ENCODE data around the gene PCBP3.

PCBP3 gene

DNA sequence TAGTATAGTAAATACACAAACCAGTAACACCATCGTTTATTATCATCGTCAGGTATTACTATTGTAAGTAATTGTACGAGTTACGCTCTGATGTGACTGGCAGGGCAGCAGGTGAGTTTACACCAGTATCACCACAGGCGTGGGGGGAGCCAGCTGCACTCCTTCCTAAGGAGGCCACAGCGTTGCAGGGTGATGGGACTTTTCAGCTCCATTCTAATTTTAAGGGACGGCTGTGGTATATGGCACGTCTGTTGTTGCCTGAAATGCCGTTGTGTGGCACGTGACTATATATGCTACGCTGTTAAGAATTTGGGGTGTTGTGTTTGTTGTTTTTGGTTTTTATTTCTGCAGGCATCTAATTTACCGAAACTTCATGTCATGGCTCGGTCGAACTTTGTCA, 173.3 kb downstream of the PCBP3 start:
- no peak for DNase-seq

GRCh38 chr21:45817345-45817744, 173.8 kb downstream of the PCBP3 start:
- no peak for DNase-seq

GRCh38 chr21:45818276-45818903, 174.9 kb downstream of the PCBP3 start:
- DNase-seq = no peak

GRCh38 chr21:45818904-45819285, 175.4 kb downstream of the PCBP3 start:
- peak; percentile 88 for DNase-seq

DNA sequence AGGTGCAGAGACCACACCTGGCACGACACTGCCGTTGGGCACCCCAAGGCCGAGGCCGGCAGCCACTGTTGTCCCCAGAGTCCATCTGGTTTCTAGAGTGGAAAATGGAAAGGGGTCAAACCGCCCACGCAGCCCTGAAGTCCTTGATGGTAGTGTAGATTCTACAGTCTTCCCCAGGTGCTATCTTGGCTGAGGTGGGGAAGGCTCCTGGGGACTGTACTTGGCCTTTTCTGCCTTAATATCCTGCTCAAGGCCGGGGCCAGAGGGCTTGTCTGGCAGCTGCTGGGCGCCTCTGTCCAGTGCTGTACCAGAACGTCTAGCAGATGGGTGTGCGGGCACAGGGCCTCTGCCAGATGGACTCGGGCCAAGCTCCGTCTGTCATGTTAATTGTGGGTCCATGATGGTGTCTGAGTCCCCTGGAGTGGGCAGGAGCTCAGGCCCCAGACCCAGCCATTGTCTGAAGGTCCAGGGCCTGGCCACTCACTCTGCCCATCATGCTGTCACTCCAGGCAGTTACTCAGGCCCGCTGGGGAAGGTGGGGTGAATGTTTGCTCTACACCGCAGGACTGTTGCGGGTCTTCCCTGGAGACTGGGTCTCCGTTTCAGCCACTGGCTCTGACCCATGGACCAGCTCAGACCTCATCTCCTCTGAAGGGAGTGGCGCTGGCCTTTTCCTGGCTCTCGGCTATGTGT, 176.1 kb downstream of the PCBP3 start:
- DNase-seq = no peak

GRCh38 chr21:45820171-45821091, 176.9 kb downstream of the PCBP3 start:
- DNase-seq = peak; percentile 82

DNA sequence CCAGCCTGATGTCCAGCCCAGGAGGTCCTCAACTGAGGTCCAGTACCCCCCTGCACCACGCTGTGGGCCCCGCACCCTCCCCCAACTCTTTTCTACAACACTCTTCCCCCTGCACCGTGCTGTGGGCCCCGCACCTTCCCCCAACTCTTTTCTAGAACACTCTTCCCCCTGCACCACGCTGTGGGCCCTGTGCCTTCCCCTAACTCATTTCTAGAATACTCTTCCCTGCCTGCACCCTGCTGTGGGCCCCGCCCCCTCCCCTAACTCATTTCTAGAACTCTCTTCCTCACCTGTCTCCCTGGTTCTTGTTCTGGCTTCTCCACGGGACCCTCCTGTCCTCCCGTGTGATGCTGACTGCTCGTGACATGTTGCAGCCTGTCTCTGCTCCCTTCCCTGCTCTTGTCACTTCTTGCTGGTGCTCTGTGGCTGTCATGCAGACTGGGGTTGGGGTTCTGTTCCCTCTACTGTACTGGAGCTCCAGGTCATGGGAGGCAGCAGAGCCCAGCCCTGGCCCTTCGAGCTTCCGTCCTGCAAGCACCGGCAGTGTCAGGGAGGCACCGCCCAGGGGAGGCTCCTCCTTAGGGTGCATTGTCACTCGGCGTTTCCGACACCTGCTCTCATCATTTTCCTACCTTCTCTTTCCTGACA, 177.9 kb downstream of the PCBP3 start:
- no peak for DNase-seq

DNA sequence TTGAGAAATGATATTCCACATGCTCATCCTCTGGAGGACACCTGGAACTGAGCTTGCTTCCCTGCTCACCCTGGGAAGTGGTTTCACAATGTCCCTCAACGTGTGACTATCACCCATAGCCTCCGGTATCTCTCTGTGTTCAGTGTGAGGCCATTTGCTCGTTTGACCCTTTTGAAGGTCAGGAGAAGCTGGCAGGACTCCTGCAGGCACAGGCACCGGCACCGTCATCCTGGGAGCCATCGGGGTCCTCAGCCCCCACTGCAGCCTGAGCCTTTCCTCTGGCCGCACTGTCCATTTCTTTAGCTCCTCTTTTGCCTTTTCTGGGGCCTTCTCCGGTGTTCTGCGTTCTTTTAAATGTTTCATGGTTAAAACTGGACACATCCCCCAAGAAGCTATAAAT, 178.5 kb downstream of the PCBP3 start:
- no peak for DNase-seq

DNA sequence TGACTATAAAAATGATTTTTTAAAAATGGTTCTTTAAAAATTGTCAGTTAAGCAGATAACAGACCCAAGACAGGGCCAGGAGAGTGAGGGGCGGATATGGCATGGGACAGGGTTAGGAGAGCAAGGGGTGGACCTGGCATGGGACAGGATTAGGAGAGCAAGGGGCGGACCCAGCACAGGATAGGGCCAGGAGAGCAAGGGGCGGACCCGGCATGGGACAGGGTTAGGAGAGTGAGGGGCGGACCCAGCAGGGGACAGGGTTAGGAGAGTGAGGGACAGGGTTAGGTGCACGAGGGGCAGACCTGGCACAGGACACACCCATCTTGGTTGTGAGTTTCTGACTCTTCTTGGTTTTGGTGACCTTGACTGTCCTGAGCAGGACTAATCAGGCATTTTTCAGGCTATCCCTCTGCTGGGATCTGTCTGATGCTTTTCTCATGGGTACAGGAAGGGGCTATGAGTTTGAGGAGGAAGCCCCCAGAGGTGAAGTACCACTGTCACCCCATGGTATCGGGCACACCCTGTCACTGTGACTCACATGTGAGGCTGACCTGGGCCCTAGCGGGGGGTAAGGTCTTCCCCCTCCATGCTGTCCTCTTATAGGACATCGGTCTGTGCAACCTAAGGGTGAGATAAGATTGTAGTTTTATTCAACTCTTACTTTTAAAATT, 179.0 kb downstream of the PCBP3 start:
- no peak for DNase-seq

GRCh38 chr21:45823100-45823681, 179.7 kb downstream of the PCBP3 start:
- DNase-seq = no peak

- no peak for DNase-seq
Observed at GRCh38 chr21:45824546-45825215, 181.2 kb downstream of the PCBP3 start.

DNA sequence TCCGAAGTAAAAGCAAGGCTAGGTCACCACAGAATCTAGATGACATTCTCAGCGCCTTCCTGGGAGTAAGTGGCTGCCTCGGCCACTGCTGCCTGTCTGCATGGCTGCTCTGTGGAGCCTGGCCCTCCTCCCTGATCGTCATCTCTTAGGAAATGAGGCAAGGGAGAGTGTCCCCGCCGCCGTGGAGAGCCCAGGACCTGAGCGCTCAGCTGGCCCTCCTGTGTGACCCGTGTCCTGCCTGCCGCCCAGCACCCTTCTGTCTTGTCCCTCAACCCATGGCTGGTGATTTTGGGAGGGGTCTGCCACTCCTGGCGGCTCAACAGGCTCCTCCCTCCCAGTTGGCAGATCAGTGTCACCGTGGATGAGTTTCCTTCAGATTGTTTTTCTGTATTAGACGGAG, 181.7 kb downstream of the PCBP3 start:
- DNase-seq = no peak

GRCh38 chr21:45826676-45827301, 183.3 kb downstream of the PCBP3 start:
- DNase-seq = no peak

DNA sequence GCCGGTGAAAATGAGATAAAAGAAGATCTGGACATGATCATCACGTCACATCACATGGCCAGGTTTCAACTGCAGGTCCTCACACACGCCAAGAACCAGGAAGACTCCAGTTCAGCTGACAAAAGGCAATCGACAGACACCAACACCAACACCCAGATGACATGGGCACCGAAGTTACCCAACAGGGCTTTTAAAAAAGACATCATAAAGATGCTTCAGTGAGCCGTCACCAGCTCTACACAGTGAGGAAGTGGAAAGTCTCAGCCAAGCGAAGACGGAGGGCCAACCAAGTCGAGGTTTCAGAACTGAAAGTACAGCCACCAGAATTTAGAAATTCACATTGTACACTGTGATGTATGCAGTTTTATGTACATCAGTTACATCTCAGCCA, 183.8 kb downstream of the PCBP3 start:
- DNase-seq = no peak

GRCh38 chr21:45827881-45828579, 184.5 kb downstream of the PCBP3 start:
- no peak for DNase-seq

DNA sequence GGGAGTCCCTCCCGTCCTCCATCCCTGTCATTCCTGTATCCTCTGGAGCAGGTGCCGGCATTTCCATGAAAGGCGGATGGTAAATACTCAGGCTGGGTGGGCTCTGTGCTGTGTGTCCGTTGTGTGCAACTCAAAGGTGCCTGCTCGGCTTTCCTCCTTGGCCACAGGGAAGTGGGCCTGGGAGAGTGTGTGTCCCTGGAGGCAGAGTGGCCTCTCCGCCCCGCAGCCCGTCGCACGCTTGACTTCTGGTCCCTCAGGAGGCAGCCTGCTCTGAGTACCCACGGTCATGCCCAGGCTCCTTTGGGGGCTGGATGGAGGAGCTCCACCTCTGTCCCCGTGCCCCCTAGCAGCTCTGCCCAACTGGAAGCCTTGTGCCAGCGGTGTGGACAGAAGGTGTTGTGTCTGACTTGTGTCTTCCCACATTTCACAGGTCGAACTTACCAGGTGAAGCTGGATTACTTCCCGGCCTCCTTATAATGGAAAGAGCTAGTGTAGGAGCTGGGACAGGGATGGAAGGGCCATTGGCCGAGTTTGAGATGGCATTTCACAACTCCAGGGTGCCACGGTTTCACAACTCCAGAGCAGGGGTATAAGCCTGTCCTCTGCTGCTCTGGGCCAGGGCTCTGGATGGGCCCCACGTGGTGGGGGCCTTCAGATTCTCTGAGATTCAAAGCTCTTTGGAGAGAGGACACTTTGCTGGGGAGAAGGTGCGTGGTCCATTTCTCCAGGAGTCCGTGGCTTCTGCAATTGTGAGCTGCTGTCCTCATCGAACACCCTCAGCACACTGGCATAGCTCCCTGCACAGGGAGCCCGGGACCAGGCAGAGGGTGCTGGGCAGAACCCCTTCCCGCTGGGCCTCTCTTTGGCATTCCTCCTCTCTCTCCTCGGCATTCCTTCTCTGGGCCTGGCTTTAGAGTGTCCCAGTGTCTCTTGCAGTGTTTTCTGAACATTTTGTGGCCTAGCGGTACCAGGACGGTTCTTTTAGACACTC, 185.3 kb downstream of the PCBP3 start:
- no peak for DNase-seq

DNA sequence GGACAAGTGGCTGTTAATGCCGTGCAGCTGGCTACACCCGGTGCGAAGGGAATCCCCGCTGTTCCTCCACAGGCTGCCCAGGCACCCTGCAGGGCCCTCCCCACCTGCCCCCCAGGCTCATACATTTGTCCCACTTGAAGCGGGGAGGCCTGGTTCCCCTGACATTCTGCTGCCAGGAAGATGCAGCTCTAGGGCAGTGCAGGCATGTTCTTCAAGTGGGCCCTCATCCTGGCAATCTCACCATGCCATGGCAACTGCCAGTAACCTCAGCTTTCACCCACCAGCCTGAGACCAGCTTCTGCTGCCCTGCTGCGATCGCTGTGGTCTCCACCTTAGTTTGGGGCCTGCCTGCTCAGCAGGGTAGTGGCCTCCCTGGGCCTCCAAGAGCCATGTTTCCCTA, 186.1 kb downstream of the PCBP3 start:
- DNase-seq = no peak

GRCh38 chr21:45830221-45830640, 186.7 kb downstream of the PCBP3 start:
- no peak for DNase-seq

DNA sequence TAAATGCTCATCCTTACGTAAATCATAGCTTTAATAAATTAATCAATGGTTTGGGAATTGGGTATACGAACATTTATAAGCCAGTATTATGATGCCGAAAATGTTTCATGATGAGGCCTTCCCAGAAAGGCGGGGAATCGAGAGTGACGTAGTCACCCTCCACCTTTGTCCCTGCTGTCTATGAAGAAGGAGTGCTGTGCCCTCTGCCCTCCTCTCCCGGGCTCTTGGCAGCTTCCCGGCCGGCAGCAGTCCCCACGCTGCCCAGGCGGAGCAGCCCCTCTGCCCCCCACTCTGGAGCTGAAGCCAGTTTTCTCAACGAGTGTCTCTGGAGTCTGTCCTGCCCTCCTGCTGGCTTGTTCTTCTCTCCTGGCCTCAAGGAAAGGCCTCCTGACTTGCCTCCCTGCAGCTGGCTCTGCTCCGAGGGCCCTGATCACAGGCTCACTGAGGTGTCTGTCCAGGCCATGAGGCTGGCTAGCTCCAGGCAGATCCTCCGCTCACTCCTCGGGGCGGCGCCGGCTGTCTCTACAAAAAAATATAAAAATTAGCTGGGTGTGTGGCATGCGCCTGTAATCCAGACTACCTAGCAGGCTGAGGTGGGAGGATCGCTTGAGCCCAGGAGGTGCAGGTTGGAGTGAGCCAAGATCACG, 187.3 kb downstream of the PCBP3 start:
- no peak for DNase-seq

Data from activated naive CD4-positive, alpha-beta T cell treated with anti-CD3 and anti-CD28 coated beads, Interleukin-2, amount 50 U/mL, for 16 hours (primary cell).